Endodermal cell (in vitro differentiated cells): Measurements from ENCODE around the gene RTF1. TPM values are rescaled to one million over a fixed set of nuclear protein-coding genes. Genes with fewer than 3 reads are reported as not detected.

Source experiments
- DNase-seq: peaks from one replicate; pipeline ENCODE4 v3.0.0-alpha.2; 2017
- H3K27ac ChIP-seq: 2 replicates; pipeline ENCODE4 v1.5.1; 2013; ENCODE audit warnings: mild to moderate bottlenecking, low read depth, low read length, moderate library complexity
- H3K27me3 ChIP-seq: 2 replicates; pipeline ENCODE4 v1.6.1; 2013; ENCODE audit warnings: mild to moderate bottlenecking, low read length, moderate library complexity; ENCODE audit not compliant: insufficient read depth, control insufficient read depth, poor library complexity, severe bottlenecking
- H3K36me3 ChIP-seq: 2 replicates; pipeline ENCODE4 v1.7.0; 2013; ENCODE audit warnings: mild to moderate bottlenecking, low read length, moderate library complexity; ENCODE audit not compliant: control insufficient read depth, insufficient read depth
- H3K4me1 ChIP-seq: one replicate; pipeline ENCODE4 v1.7.0; 2013; ENCODE audit warnings: low read length; ENCODE audit not compliant: control insufficient read depth, insufficient read depth
- H3K4me3 ChIP-seq: 2 replicates; pipeline ENCODE4 v1.5.1; 2013; ENCODE audit warnings: mild to moderate bottlenecking, low read length, moderate library complexity
- H3K9ac ChIP-seq: 2 replicates; pipeline ENCODE4 v1.6.1; 2013; ENCODE audit warnings: mild to moderate bottlenecking, low read length, moderate library complexity; ENCODE audit not compliant: poor library complexity, severe bottlenecking; ENCODE audit errors: extremely low read depth
- H3K9me3 ChIP-seq: 2 replicates; pipeline ENCODE4 v1.6.1; 2013; ENCODE audit warnings: mild to moderate bottlenecking, low read length, moderate library complexity; ENCODE audit not compliant: control insufficient read depth
- H3K27ac Mint-ChIP-seq: 2 replicates; pipeline ENCODE4 v1.8.0; 2020; ENCODE audit warnings: mixed read lengths
- H3K27me3 Mint-ChIP-seq: 2 replicates; pipeline ENCODE4 v1.8.0; 2021; ENCODE audit warnings: mild to moderate bottlenecking, mixed read lengths; ENCODE audit not compliant: insufficient read depth
- H3K36me3 Mint-ChIP-seq: 2 replicates; pipeline ENCODE4 v1.8.0; 2020; ENCODE audit warnings: low read depth, mixed read lengths
- H3K4me1 Mint-ChIP-seq: 2 replicates; pipeline ENCODE4 v1.8.0; 2020; ENCODE audit warnings: mixed read lengths
- H3K4me3 Mint-ChIP-seq: 2 replicates; pipeline ENCODE4 v1.8.0; 2020; ENCODE audit warnings: mild to moderate bottlenecking, moderate library complexity, mixed read lengths
- H3K9me3 Mint-ChIP-seq: 2 replicates; pipeline ENCODE4 v1.8.0; 2020; ENCODE audit warnings: mild to moderate bottlenecking, mixed read lengths
- WGBS, 2 experiments: methylation state at CpG; one replicate each; pipeline versions ENCODE4 v1.1.5 to v1.1.7; 2013; ENCODE audit warnings: missing lambda C conversion rate in 2 of 2, mixed read lengths in 1 of 2; ENCODE audit not compliant: insufficient coverage in 1 of 2, insufficient read length in 1 of 2; 5-methylcytosine and 5-hydroxymethylcytosine counted together
- total RNA-seq, 2 donors: library from RNA; stranded (reverse); fragmentation: NEBNext Ultra II Directional in 1 of 2; extraction: Animal tissue kit (Norgen Biotek cat#: 25700) in 1 of 2; gene quantifications; 2 replicates in 1 of 2; 3 replicates in 1 of 2; pipeline ENCODE4 v1.2.1, GENCODE V29; 2021
- TF ChIP-seq, protein P1 (sequence below): fragments of 200-600 bp; sonication (generic); conservative IDR thresholded peaks from 2 replicates; pipeline ENCODE4 v1.5.0; 2021; ENCODE audit warnings: antibody characterized with exemption, mild to moderate bottlenecking

The RTF1 gene
- total RNA-seq, 2 donors from 2014 or later = 48.6 to 66.3 TPM

DNA sequence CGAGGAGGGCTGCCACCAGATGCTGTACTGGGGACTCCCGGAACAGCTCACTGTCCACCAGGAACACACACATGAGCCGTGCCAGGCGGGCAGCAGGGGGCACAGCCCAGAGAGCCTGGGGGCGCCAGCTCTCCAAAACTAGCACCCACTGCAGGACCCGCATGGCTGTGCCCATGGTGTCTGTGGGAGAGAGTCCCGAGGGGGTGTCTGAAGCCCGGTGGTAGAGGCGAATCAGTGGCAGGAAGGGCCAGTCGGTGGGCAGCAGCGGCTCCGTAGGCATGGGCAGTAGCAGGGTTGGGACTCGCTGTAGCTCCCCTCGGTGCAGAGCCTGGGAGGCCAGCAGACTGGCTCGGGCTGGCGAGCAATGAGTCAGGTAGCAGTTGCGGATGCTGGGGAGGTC lies 103.7 kb downstream of the RTF1 start:
- no peak overlapping the region for H3K4me3 ChIP-seq
- Mint-ChIP-seq H3K4me1 (no peaks in the 10 kb centered on the region), H3K27ac (no peak overlapping the region), H3K36me3 (peaks cover 67% of the 10 kb centered on the region), H3K27me3 (no peaks in the 10 kb centered on the region), H3K9me3 (no peaks in the 10 kb centered on the region), H3K4me3 (no peak overlapping the region)
- no peaks in the 10 kb centered on the region for H3K9me3 ChIP-seq
- no peaks in the 10 kb centered on the region for H3K4me1 ChIP-seq
- H3K27me3 ChIP-seq = no peaks in the 10 kb centered on the region
- DNase-seq = no peak
- no peak overlapping the region for H3K9ac ChIP-seq
- H3K27ac ChIP-seq = no peak overlapping the region
- H3K36me3 ChIP-seq = peaks cover 31% of the 10 kb centered on the region
- TF ChIP-seq, protein P1, sequence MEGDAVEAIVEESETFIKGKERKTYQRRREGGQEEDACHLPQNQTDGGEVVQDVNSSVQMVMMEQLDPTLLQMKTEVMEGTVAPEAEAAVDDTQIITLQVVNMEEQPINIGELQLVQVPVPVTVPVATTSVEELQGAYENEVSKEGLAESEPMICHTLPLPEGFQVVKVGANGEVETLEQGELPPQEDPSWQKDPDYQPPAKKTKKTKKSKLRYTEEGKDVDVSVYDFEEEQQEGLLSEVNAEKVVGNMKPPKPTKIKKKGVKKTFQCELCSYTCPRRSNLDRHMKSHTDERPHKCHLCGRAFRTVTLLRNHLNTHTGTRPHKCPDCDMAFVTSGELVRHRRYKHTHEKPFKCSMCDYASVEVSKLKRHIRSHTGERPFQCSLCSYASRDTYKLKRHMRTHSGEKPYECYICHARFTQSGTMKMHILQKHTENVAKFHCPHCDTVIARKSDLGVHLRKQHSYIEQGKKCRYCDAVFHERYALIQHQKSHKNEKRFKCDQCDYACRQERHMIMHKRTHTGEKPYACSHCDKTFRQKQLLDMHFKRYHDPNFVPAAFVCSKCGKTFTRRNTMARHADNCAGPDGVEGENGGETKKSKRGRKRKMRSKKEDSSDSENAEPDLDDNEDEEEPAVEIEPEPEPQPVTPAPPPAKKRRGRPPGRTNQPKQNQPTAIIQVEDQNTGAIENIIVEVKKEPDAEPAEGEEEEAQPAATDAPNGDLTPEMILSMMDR = no peak
- 87 to 96% methylated on average over 6 to 17 of the region's 17 CpGs for WGBS, 2 experiments

DNA sequence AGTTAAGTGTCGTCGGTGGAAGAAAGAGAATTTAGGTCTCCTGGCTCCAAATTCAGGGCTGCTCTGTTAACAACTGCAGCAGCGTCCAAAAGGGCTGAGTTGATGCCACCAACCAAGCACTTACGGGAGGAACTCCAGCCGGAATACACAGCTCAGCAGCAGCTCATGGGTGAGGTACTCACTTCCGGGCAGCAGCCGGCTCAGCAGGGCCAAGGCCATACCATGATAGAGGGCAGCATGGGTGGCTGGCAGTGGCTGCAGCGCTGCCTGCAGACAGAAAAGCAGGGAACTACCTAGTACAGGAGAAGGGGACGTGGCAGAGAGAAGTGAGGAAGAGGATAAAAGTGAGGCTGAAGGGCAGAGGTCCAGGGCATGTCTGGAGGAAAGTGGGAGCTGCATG lies 104.7 kb downstream of the RTF1 start:
- WGBS, 2 experiments = 92 to 95% methylated on average over 7 to 9 of the region's 9 CpGs
- TF ChIP-seq, protein P1 = no peak
- Histone ChIP-seq H3K9ac (no peak overlapping the region), H3K4me1 (no peaks in the 10 kb centered on the region), H3K27me3 (no peaks in the 10 kb centered on the region), H3K36me3 (peaks cover 38% of the 10 kb centered on the region), H3K4me3 (no peak overlapping the region), H3K9me3 (no peaks in the 10 kb centered on the region), H3K27ac (no peak overlapping the region)
- Mint-ChIP-seq H3K36me3 (peaks cover 68% of the 10 kb centered on the region), H3K4me3 (no peak overlapping the region), H3K4me1 (no peaks in the 10 kb centered on the region), H3K27me3 (no peaks in the 10 kb centered on the region), H3K27ac (no peak overlapping the region), H3K9me3 (no peaks in the 10 kb centered on the region)
- no peak for DNase-seq

DNA sequence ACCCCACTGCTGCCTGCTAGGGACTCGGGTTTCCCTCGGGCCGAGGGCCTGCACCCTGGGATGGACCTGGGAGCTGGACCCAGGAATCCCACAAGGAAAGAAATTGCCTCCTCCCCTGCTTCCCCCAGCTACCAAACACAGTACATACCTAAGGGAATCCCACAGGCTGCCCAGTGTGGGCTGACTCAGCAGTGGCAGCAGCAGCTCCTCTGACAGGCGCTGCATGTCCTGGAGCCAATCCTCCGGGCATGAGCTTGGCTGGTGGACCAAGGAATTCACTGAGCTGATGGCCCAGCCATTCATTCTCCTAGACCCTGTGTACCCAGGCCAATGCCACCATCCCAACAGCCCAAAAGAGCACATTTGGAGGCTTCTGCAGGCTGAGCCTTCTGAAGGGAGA lies 106.2 kb downstream of the RTF1 start:
- no peaks in the 10 kb centered on the region for H3K4me1 ChIP-seq
- no peak overlapping the region for H3K4me3 ChIP-seq
- peaks cover 64% of the 10 kb centered on the region for H3K36me3 Mint-ChIP-seq
- H3K9ac ChIP-seq = no peak overlapping the region
- H3K27me3 Mint-ChIP-seq = no peaks in the 10 kb centered on the region
- no peaks in the 10 kb centered on the region for H3K4me1 Mint-ChIP-seq
- H3K9me3 ChIP-seq = no peaks in the 10 kb centered on the region
- 92% methylated on average over 5 of the region's 5 CpGs; no CpG with 5 or more reads in 1 of the 2 experiments for WGBS, 2 experiments
- TF ChIP-seq, protein P1 = no peak
- no peak overlapping the region for H3K4me3 Mint-ChIP-seq
- no peak for DNase-seq
- H3K27me3 ChIP-seq = no peaks in the 10 kb centered on the region
- no peak overlapping the region for H3K27ac Mint-ChIP-seq
- H3K27ac ChIP-seq = no peak overlapping the region
- peaks cover 39% of the 10 kb centered on the region for H3K36me3 ChIP-seq
- no peaks in the 10 kb centered on the region for H3K9me3 Mint-ChIP-seq
